Measurements from ENCODE around the gene SOS1. TPM values are rescaled to one million over a fixed set of nuclear protein-coding genes. Genes with fewer than 3 reads are reported as not detected.
A peak's percentile ranks its signal among the peaks of the same experiment; 100 is the strongest.

SOS1 gene
- total and polyA plus RNA-seq, 2 of the 13 experiments (the other 11 are each of a cell fraction or from before 2014, with no cell fraction given) = 20.8 to 60.4 TPM

DNA sequence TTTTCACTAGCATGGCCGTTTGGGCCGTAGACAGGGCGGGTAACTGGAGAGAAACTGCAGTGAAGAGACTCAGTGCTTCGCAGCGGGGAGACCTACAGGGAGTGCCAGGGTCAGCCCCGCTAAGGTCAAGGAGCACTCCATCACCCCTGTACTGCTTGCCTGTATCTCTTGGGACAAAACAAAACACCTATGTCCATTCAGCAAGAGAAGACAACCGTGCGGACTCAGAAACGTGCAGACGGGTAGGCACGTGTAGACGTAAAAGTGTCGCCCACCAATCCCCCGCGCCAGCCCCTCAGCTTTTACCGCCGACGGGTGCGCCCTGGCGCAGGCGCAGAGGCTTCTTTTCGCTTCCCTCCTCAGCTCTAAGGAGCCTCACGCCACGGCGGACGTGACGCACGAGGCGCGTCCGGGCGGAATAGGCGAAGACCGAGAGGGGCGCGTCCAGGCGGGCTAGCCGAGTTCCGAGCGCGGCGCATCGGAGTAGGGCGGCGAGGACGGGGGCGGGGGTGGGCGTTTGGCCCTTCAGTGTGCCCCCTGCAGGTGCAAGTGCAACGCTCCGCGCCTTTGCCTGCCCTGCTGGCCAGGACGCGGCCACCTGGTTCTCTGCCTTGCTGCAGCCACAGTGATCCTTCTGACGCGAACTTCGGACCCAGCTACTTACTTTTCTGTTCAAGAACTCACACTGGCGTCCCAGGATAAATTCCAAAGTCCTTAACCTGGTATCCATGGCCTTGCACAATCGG, 3.3 kb upstream of the SOS1 start (continued):
- TF ChIP-seq, protein P1, sequence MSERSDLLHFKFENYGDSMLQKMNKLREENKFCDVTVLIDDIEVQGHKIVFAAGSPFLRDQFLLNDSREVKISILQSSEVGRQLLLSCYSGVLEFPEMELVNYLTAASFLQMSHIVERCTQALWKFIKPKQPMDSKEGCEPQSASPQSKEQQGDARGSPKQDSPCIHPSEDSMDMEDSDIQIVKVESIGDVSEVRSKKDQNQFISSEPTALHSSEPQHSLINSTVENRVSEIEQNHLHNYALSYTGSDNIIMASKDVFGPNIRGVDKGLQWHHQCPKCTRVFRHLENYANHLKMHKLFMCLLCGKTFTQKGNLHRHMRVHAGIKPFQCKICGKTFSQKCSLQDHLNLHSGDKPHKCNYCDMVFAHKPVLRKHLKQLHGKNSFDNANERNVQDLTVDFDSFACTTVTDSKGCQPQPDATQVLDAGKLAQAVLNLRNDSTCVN (CRISPR knock-in tag; IDR thresholded peaks at IDR 0.05; ENCODE audit: borderline replicate concordance) = peak; percentile 67
- TF ChIP-seq HDAC1 (CRISPR knock-in tag; IDR thresholded peaks at IDR 0.05) (peak; percentile 96), U2AF1 (optimal IDR thresholded peaks at IDR 0.05; ENCODE audit: low read depth, low read length) (no peak), TP53 (CRISPR knock-in tag; conservative IDR thresholded peaks at IDR 0.05) (no peak), ZNF839 (CRISPR knock-in tag; IDR thresholded peaks at IDR 0.05; ENCODE audit: borderline replicate concordance) (peak; percentile 61; the same call in 1 of the 2 replicates), ATF1 (CRISPR knock-in tag; IDR thresholded peaks at IDR 0.05) (peak; percentile 95), MTA1 (CRISPR knock-in tag; IDR thresholded peaks at IDR 0.05; ENCODE audit: borderline replicate concordance) (peak; percentile 99), ZNF766 (CRISPR knock-in tag; IDR thresholded peaks at IDR 0.05; ENCODE audit: borderline replicate concordance) (peak; percentile 42; the same call in 1 of the 2 replicates), ZNF724P (CRISPR knock-in tag; IDR thresholded peaks at IDR 0.05; ENCODE audit: borderline replicate concordance) (0 out of 2 replicates have a peak, but pooled peaks have one; percentile 75), SMARCC2 (IDR thresholded peaks at IDR 0.05) (no peak), HOXA9 (CRISPR knock-in tag; IDR thresholded peaks at IDR 0.05; ENCODE audit: borderline replicate concordance) (peak; percentile 84; the same call in 1 of the 2 replicates), ZNF660 (CRISPR knock-in tag; IDR thresholded peaks at IDR 0.05; ENCODE audit: borderline replicate concordance, low read depth) (0 out of 2 replicates have a peak, but pooled peaks have one; percentile 87), RBM39 (IDR thresholded peaks at IDR 0.05; ENCODE audit: low read depth, low read length, poor library complexity, severe bottlenecking) (peak; percentile 71), CEBPG (CRISPR knock-in tag; IDR thresholded peaks at IDR 0.05) (no peak; the same call in none of the 2 replicates), ISX (CRISPR knock-in tag; conservative IDR thresholded peaks at IDR 0.05) (no peak), GTF2F1 (IDR thresholded peaks at IDR 0.05; ENCODE audit: low read length) (no peak; the same call in 1 of the 2 replicates), ZNF780A (CRISPR knock-in tag; IDR thresholded peaks at IDR 0.05) (no peak), AKAP8 (CRISPR knock-in tag; IDR thresholded peaks at IDR 0.05) (peak; percentile 88), FOXP1 (IDR thresholded peaks at IDR 0.05) (0 out of 2 replicates have a peak, but pooled peaks have one; percentile 37), FOXP1 (CRISPR knock-in tag; IDR thresholded peaks at IDR 0.05) (peak; percentile 48; the same call in 1 of the 2 replicates), KLF15 (CRISPR knock-in tag; IDR thresholded peaks at IDR 0.05; ENCODE audit: borderline replicate concordance) (peak; percentile 35; the same call in 1 of the 2 replicates), ZNF160 (CRISPR knock-in tag; IDR thresholded peaks at IDR 0.05) (peak; percentile 77)
- TF ChIP-seq, protein P2, sequence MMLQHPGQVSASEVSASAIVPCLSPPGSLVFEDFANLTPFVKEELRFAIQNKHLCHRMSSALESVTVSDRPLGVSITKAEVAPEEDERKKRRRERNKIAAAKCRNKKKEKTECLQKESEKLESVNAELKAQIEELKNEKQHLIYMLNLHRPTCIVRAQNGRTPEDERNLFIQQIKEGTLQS (CRISPR knock-in tag; IDR thresholded peaks at IDR 0.05) = no peak; the same call in 1 of the 2 replicates
- TF ChIP-seq, protein P3, sequence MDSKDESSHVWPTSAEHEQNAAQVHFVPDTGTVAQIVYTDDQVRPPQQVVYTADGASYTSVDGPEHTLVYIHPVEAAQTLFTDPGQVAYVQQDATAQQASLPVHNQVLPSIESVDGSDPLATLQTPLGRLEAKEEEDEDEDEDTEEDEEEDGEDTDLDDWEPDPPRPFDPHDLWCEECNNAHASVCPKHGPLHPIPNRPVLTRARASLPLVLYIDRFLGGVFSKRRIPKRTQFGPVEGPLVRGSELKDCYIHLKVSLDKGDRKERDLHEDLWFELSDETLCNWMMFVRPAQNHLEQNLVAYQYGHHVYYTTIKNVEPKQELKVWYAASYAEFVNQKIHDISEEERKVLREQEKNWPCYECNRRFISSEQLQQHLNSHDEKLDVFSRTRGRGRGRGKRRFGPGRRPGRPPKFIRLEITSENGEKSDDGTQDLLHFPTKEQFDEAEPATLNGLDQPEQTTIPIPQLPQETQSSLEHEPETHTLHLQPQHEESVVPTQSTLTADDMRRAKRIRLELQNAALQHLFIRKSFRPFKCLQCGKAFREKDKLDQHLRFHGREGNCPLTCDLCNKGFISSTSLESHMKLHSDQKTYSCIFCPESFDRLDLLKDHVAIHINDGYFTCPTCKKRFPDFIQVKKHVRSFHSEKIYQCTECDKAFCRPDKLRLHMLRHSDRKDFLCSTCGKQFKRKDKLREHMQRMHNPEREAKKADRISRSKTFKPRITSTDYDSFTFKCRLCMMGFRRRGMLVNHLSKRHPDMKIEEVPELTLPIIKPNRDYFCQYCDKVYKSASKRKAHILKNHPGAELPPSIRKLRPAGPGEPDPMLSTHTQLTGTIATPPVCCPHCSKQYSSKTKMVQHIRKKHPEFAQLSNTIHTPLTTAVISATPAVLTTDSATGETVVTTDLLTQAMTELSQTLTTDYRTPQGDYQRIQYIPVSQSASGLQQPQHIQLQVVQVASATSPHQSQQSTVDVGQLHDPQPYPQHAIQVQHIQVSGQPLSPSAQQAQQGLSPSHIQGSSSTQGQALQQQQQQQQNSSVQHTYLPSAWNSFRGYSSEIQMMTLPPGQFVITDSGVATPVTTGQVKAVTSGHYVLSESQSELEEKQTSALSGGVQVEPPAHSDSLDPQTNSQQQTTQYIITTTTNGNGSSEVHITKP (CRISPR knock-in tag; IDR thresholded peaks at IDR 0.05; ENCODE audit: low read depth) = peak; percentile 95
- TF ChIP-seq, protein P4, sequence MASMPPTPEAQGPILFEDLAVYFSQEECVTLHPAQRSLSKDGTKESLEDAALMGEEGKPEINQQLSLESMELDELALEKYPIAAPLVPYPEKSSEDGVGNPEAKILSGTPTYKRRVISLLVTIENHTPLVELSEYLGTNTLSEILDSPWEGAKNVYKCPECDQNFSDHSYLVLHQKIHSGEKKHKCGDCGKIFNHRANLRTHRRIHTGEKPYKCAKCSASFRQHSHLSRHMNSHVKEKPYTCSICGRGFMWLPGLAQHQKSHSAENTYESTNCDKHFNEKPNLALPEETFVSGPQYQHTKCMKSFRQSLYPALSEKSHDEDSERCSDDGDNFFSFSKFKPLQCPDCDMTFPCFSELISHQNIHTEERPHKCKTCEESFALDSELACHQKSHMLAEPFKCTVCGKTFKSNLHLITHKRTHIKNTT (CRISPR knock-in tag; IDR thresholded peaks at IDR 0.05) = no peak

Measured in HepG2 (cell line).